HG03342 (cell line): Measurements from ENCODE around the gene FAAP100.
A peak's percentile ranks its signal among the peaks of the same experiment; 100 is the strongest.

Experiments used
- ATAC-seq: cut with Tn5 transposase; IDR thresholded peaks from one replicate; pipeline ENCODE4 v1.9.1; 2021; ENCODE audit warnings: mild to moderate bottlenecking, moderate library complexity; ENCODE audit not compliant: unreplicated experiment

FAAP100 gene

GRCh38 chr17:81513372-81513752, 38.8 kb downstream of the FAAP100 start:
- ATAC-seq, result peak; percentile 7

GRCh38 chr17:81512562-81513371, 39.4 kb downstream of the FAAP100 start, which contains the start of gene ACTG1:
ACTG1 (minus strand) TSS chr17:81512799; CDS start chr17:81512354, 445 bp downstream.
- peak; percentile 44 for ATAC-seq

- ATAC-seq, result no peak
Measured at GRCh38 chr17:81511804-81512561, 40.2 kb downstream of the FAAP100 start.

GRCh38 chr17:81511554-81511803, 40.7 kb downstream of the FAAP100 start:
- no peak for ATAC-seq

GRCh38 chr17:81510785-81511553, 41.2 kb downstream of the FAAP100 start:
- no peak for ATAC-seq

- ATAC-seq, result no peak
Measured at GRCh38 chr17:81509972-81510784, 42.0 kb downstream of the FAAP100 start.

- ATAC-seq, result no peak
Measured at GRCh38 chr17:81509207-81509971, 42.8 kb downstream of the FAAP100 start.

- no peak for ATAC-seq
Measured at GRCh38 chr17:81508639-81509206, 43.4 kb downstream of the FAAP100 start.

GRCh38 chr17:81503619-81504018, 48.5 kb downstream of the FAAP100 start:
- no peak for ATAC-seq

- no peak for ATAC-seq
Measured at GRCh38 chr17:81502471-81503017, 49.6 kb downstream of the FAAP100 start.

GRCh38 chr17:81500047-81500446, 52.1 kb downstream of the FAAP100 start:
- ATAC-seq, result no peak

- no peak for ATAC-seq
Measured at GRCh38 chr17:81499601-81499970, 52.6 kb downstream of the FAAP100 start.

- no peak for ATAC-seq
Measured at GRCh38 chr17:81498953-81499600, 53.1 kb downstream of the FAAP100 start.

- ATAC-seq, result no peak
Measured at GRCh38 chr17:81494626-81495377, 57.4 kb downstream of the FAAP100 start.

- ATAC-seq, result no peak
Measured at GRCh38 chr17:81493198-81494038, 58.7 kb downstream of the FAAP100 start.

- ATAC-seq, result no peak
Measured at GRCh38 chr17:81492706-81493105, 59.4 kb downstream of the FAAP100 start.

GRCh38 chr17:81492202-81492601, 60.0 kb downstream of the FAAP100 start:
- ATAC-seq, result no peak
